ENCODE measurements around the gene GAPDH. TPM values are rescaled to one million over a fixed set of nuclear protein-coding genes. Genes with fewer than 3 reads are reported as not detected.
A peak's percentile ranks its signal among the peaks of the same experiment; 100 is the strongest.

The GAPDH gene
- polyA plus RNA-seq, 1 of the 3 experiments (the other 2 are of a cell fraction): 8,077 TPM

DNA sequence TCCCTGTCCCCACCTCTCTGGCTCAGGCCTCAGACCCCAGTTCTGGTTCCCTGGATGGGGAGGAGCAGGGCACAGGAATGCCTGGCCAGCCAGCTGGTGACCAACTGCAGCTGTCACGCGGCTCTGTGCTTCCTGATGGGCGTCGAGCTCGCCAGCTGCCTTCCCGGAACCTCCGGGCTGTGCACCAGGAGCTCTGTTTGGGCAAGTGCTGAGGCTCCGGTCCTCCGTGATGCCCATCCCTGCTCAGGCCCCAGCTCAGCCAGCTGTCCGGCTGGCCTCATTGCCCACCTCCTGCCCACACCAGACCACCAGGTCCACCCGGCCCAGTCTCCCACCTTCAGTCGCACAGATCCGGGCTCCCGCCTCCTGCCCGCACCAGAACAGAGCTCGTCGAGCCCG, 16.7 kb downstream of the GAPDH start:
- CTCF ChIA-PET: interaction anchor here (0.7 to 14.7 kb wide), 5 partner anchors 13 to 318 kb away, joined by 3 to 228 read pairs (median 3); partner anchors contain the start of gene GAPDH
- H3K79me2 ChIP-seq (ENCODE audit: insufficient read depth): peaks cover 87% of the 10 kb centered on the region
- peaks cover 57% of the 10 kb centered on the region for H3F3A ChIP-seq (replicated peaks; ENCODE audit: insufficient read depth)
- no peaks in the 10 kb centered on the region for H3K27me3 ChIP-seq (ENCODE audit: insufficient read depth)
- WGBS (ENCODE audit: low lambda C conversion rate): 91% methylated on average over 10 of the region's 18 CpGs
- no peaks in the 10 kb centered on the region for H3K9me3 ChIP-seq
- peak overlapping the region; percentile 57 for H3K9ac ChIP-seq
- H4K20me1 ChIP-seq (ENCODE audit: insufficient read depth): peaks cover 9% of the 10 kb centered on the region; the same call in 1 of the 2 replicates
- H3K27ac ChIP-seq (ENCODE audit: low read depth in 2 of 2, low read length in 1 of 2): peak overlapping the region in 1 of 2 experiments; percentile 93
- no peaks in the 10 kb centered on the region for H3K9me2 ChIP-seq
- peak overlapping the region; percentile 89 for H3K4me2 ChIP-seq
- TF ChIP-seq POLR2AphosphoS5 (IDR thresholded peaks at IDR 0.05; ENCODE audit: low read depth, low read length) (no peak), RXRA (IDR thresholded peaks at IDR 0.05; ENCODE audit: borderline replicate concordance, low read depth) (no peak), EP300 (IDR thresholded peaks at IDR 0.05; ENCODE audit: borderline replicate concordance in 1 of 2, low read depth in 1 of 2, low read length in 1 of 2) (no peak), GABPA (IDR thresholded peaks at IDR 0.05; ENCODE audit: low read depth) (no peak), NFIC (IDR thresholded peaks at IDR 0.05; ENCODE audit: borderline replicate concordance) (no peak), TCF12 (IDR thresholded peaks at IDR 0.05) (no peak), USF1 (IDR thresholded peaks at IDR 0.05; ENCODE audit: borderline replicate concordance, low read depth) (no peak), RAD21 (IDR thresholded peaks at IDR 0.05; ENCODE audit: low read length) (no peak), CHD2 (IDR thresholded peaks at IDR 0.05; ENCODE audit: low read length, partially characterized antibody) (no peak), SIN3A (IDR thresholded peaks at IDR 0.05; ENCODE audit: borderline replicate concordance, low read depth, low read length) (no peak), MXI1 (IDR thresholded peaks at IDR 0.05; ENCODE audit: low read depth, low read length) (no peak), FOXM1 (IDR thresholded peaks at IDR 0.05; ENCODE audit: low read depth) (no peak), JUND (IDR thresholded peaks at IDR 0.05) (no peak), GATA2 (CRISPR knock-in tag; IDR thresholded peaks at IDR 0.05) (no peak), USF2 (IDR thresholded peaks at IDR 0.05; ENCODE audit: borderline replicate concordance, low read depth, low read length) (no peak), ZBTB33 (IDR thresholded peaks at IDR 0.05; ENCODE audit: borderline replicate concordance, low read depth) (no peak), PBX3 (IDR thresholded peaks at IDR 0.05) (no peak), MEF2A (IDR thresholded peaks at IDR 0.05; ENCODE audit: borderline replicate concordance, low read depth) (no peak)
- TF ChIP-seq, protein P1, sequence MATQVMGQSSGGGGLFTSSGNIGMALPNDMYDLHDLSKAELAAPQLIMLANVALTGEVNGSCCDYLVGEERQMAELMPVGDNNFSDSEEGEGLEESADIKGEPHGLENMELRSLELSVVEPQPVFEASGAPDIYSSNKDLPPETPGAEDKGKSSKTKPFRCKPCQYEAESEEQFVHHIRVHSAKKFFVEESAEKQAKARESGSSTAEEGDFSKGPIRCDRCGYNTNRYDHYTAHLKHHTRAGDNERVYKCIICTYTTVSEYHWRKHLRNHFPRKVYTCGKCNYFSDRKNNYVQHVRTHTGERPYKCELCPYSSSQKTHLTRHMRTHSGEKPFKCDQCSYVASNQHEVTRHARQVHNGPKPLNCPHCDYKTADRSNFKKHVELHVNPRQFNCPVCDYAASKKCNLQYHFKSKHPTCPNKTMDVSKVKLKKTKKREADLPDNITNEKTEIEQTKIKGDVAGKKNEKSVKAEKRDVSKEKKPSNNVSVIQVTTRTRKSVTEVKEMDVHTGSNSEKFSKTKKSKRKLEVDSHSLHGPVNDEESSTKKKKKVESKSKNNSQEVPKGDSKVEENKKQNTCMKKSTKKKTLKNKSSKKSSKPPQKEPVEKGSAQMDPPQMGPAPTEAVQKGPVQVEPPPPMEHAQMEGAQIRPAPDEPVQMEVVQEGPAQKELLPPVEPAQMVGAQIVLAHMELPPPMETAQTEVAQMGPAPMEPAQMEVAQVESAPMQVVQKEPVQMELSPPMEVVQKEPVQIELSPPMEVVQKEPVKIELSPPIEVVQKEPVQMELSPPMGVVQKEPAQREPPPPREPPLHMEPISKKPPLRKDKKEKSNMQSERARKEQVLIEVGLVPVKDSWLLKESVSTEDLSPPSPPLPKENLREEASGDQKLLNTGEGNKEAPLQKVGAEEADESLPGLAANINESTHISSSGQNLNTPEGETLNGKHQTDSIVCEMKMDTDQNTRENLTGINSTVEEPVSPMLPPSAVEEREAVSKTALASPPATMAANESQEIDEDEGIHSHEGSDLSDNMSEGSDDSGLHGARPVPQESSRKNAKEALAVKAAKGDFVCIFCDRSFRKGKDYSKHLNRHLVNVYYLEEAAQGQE (IDR thresholded peaks at IDR 0.05; ENCODE audit: low read depth, low read length): no peak
- no peak overlapping the region for H3K4me3 ChIP-seq (ENCODE audit: low read depth in 2 of 2, low read length in 1 of 2)
- POLR2A ChIA-PET: interaction anchor here (4.3 to 6.1 kb wide), 2 partner anchors 13 to 17 kb away, joined by 21 to 73 read pairs; partner anchors contain the start of gene GAPDH
- peaks cover 6 to 14% of the 10 kb centered on the region in 2 experiments for H3K36me3 ChIP-seq (replicated peaks in 1 of 2; ENCODE audit: control insufficient read depth in 1 of 2, insufficient read depth in 2 of 2, low read length in 1 of 2)
- no peak overlapping the region for H2AFZ ChIP-seq (ENCODE audit: low read depth)
- peaks cover 36 to 65% of the 10 kb centered on the region in 2 experiments for H3K4me1 ChIP-seq (ENCODE audit: control insufficient read depth in 1 of 2, insufficient read depth in 2 of 2, low read depth in 1 of 2, low read length in 1 of 2)
- no peak for DNase-seq
